ENCODE data around the gene TEDC1.

TEDC1 gene

GRCh38 chr14:105527381-105527825, 36.4 kb downstream of the TEDC1 start:
- no peak for DNase-seq

GRCh38 chr14:105527826-105528585, 37.0 kb downstream of the TEDC1 start:
- peak; percentile 69 for DNase-seq

- no peak for DNase-seq
These were observed 37.7 kb downstream of the TEDC1 start for GRCh38 chr14:105528586-105529318.

GRCh38 chr14:105529319-105529568, 38.2 kb downstream of the TEDC1 start:
- DNase-seq, result no peak

GRCh38 chr14:105529569-105530284, 38.7 kb downstream of the TEDC1 start:
- DNase-seq, result no peak

GRCh38 chr14:105530285-105531087, 39.4 kb downstream of the TEDC1 start:
- no peak for DNase-seq

- no peak for DNase-seq
These were observed 40.2 kb downstream of the TEDC1 start for GRCh38 chr14:105531088-105531893.

GRCh38 chr14:105531894-105532623, 41.0 kb downstream of the TEDC1 start:
- no peak for DNase-seq

- no peak for DNase-seq
These were observed 41.7 kb downstream of the TEDC1 start for GRCh38 chr14:105532735-105533141.

- no peak for DNase-seq
These were observed 42.3 kb downstream of the TEDC1 start for GRCh38 chr14:105533391-105533790.

- no peak for DNase-seq
These were observed 42.9 kb downstream of the TEDC1 start for GRCh38 chr14:105533811-105534498.

- no peak for DNase-seq
These were observed 43.5 kb downstream of the TEDC1 start for GRCh38 chr14:105534586-105534985.

GRCh38 chr14:105536051-105536450, 45.0 kb downstream of the TEDC1 start:
- DNase-seq, result no peak

GRCh38 chr14:105536691-105537579, 45.9 kb downstream of the TEDC1 start:
- no peak for DNase-seq

GRCh38 chr14:105537580-105538474, 46.8 kb downstream of the TEDC1 start:
- peak; percentile 15 for DNase-seq

GRCh38 chr14:105538481-105539049, 47.5 kb downstream of the TEDC1 start:
- no peak for DNase-seq

GRCh38 chr14:105540811-105541210, 49.8 kb downstream of the TEDC1 start:
- no peak for DNase-seq

- DNase-seq, result no peak
These were observed 50.3 kb downstream of the TEDC1 start for GRCh38 chr14:105541218-105541875.

Data from NCI-H1105 treated with DMSO at 0.1 percent for 48 hours (cell line).